Peyer's patch (tissue), 4 donors: ENCODE measurements around the gene KSR2.

ENCODE experiments used
- POLR2A ChIP-seq, 2 donors: fragments of 450-650 bp; IDR thresholded peaks; one replicate each; pipeline ENCODE4 v1.5.1; 2017; ENCODE audit warnings: antibody characterized with exemption in 2 of 2, mild to moderate bottlenecking in 2 of 2, moderate library complexity in 2 of 2
- TF ChIP-seq, protein P1 (sequence below), 6 experiments: fragments of 450-650 bp in 4 of 6; fragments of 200-600 bp in 2 of 6; sonication (generic) in 1 of 6; IDR thresholded peaks; one replicate each; pipeline ENCODE4 v1.5.1; 2017 to 2019; ENCODE audit warnings: antibody characterized with exemption in 6 of 6, mild to moderate bottlenecking in 3 of 6, moderate library complexity in 1 of 6

DNA sequence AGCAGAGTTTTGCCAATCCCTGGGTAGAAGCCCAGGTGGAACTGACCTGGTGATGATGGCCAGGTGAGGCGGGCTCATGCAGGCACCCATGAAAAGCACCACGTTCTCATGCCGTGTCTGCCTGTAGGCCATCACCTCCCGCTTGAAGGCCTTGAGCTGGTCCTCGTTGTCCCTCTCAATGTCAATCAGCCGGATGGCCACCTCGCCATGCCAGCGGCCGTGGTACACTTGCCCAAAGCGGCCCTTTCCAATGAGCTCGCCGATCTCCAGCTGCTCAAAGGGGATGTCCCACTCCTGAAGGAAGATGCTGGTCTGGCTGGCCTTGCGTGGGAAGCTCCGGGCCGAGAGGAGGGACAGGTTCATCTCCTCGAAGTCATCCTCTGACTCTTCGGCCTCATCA is 444.0 kb downstream of the KSR2 start:
- TF ChIP-seq, protein P1, sequence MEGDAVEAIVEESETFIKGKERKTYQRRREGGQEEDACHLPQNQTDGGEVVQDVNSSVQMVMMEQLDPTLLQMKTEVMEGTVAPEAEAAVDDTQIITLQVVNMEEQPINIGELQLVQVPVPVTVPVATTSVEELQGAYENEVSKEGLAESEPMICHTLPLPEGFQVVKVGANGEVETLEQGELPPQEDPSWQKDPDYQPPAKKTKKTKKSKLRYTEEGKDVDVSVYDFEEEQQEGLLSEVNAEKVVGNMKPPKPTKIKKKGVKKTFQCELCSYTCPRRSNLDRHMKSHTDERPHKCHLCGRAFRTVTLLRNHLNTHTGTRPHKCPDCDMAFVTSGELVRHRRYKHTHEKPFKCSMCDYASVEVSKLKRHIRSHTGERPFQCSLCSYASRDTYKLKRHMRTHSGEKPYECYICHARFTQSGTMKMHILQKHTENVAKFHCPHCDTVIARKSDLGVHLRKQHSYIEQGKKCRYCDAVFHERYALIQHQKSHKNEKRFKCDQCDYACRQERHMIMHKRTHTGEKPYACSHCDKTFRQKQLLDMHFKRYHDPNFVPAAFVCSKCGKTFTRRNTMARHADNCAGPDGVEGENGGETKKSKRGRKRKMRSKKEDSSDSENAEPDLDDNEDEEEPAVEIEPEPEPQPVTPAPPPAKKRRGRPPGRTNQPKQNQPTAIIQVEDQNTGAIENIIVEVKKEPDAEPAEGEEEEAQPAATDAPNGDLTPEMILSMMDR (IDR thresholded peaks at IDR 0.05): no peak
- no peak for TF ChIP-seq POLR2A (IDR thresholded peaks at IDR 0.05)
